Fibroblast of the aortic adventitia (primary cell): ENCODE measurements around the gene CSNK2A3. TPM values are rescaled to one million over a fixed set of nuclear protein-coding genes. Genes with fewer than 3 reads are reported as not detected.

Source experiments
- DNase-seq: peaks from one replicate; pipeline ENCODE4 v3.0.0-alpha.2; 2010; ENCODE audit warnings: low read depth
- H3K4me3 ChIP-seq: 2 replicates; pipeline ENCODE4 v1.5.1; 2011; ENCODE audit warnings: low read depth, mild to moderate bottlenecking, control low read depth, low read length, moderate library complexity
- CTCF ChIP-seq: IDR thresholded peaks from 2 replicates; pipeline ENCODE4 v1.5.1; 2011; ENCODE audit warnings: mild to moderate bottlenecking, low read length, control low read depth, inconsistent platforms; ENCODE audit not compliant: insufficient read depth
- total RNA-seq: library from RNA; depleted of rRNA; stranded (reverse); fragments of >200 nt; gene quantifications from 2 replicates; pipeline ENCODE4 v1.2.3, GENCODE V29; 2012; ENCODE audit warnings: low replicate concordance

The CSNK2A3 gene
- total RNA-seq, 1 donor: 1.6 TPM

GRCh38 chr11:11345099-11345498 lies 8.0 kb downstream of the CSNK2A3 start:
- H3K4me3 ChIP-seq: no peak overlapping the region
- no peak for TF ChIP-seq CTCF
- no peak for DNase-seq

GRCh38 chr11:11344045-11344444 lies 9.0 kb downstream of the CSNK2A3 start:
- TF ChIP-seq CTCF: no peak
- H3K4me3 ChIP-seq: no peak overlapping the region
- DNase-seq: no peak

- DNase-seq: no peak
- no peak for TF ChIP-seq CTCF
- H3K4me3 ChIP-seq: no peak overlapping the region
Measured at GRCh38 chr11:11338304-11338703, 14.7 kb downstream of the CSNK2A3 start.

GRCh38 chr11:11336664-11337063 lies 16.4 kb downstream of the CSNK2A3 start:
- no peak for DNase-seq
- H3K4me3 ChIP-seq: no peak overlapping the region
- TF ChIP-seq CTCF: no peak

- no peak for TF ChIP-seq CTCF
- DNase-seq: no peak
- no peak overlapping the region for H3K4me3 ChIP-seq
Measured at GRCh38 chr11:11335043-11335442, 18.0 kb downstream of the CSNK2A3 start.

- no peak for DNase-seq
- no peak overlapping the region for H3K4me3 ChIP-seq
- TF ChIP-seq CTCF: no peak
Measured at GRCh38 chr11:11334607-11335006, 18.4 kb downstream of the CSNK2A3 start.

- H3K4me3 ChIP-seq: no peak overlapping the region
- no peak for TF ChIP-seq CTCF
- DNase-seq: no peak
Measured at GRCh38 chr11:11332141-11332710, 20.8 kb downstream of the CSNK2A3 start.
